ENCODE data around the gene CNTN4. TPM values are rescaled to one million over a fixed set of nuclear protein-coding genes. Genes with fewer than 3 reads are reported as not detected.

CNTN4 gene
- total and polyA plus RNA-seq, 2 experiments from 2014 or later, result 0.91 to 4.0 TPM

DNA sequence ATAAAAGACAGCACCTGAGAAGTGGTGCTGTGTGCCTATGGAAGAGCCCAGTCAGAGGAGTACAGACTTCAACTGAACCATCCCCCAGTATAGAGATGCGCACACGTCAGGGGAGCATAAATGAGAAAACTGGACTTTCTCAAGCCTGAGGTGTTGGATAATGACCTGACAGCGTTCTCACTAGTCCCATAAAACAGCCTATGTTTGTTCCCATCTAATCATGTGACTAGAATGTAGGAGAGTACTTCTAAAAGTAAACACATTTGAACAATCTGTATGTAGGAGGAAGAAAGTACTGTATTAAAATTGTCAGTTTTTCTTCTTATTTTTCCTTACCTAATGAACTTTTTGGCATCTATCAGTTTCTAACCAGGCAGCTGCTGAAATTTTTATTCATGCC, 498.9 kb downstream of the CNTN4 start (continued):
- TF ChIP-seq, protein P1, sequence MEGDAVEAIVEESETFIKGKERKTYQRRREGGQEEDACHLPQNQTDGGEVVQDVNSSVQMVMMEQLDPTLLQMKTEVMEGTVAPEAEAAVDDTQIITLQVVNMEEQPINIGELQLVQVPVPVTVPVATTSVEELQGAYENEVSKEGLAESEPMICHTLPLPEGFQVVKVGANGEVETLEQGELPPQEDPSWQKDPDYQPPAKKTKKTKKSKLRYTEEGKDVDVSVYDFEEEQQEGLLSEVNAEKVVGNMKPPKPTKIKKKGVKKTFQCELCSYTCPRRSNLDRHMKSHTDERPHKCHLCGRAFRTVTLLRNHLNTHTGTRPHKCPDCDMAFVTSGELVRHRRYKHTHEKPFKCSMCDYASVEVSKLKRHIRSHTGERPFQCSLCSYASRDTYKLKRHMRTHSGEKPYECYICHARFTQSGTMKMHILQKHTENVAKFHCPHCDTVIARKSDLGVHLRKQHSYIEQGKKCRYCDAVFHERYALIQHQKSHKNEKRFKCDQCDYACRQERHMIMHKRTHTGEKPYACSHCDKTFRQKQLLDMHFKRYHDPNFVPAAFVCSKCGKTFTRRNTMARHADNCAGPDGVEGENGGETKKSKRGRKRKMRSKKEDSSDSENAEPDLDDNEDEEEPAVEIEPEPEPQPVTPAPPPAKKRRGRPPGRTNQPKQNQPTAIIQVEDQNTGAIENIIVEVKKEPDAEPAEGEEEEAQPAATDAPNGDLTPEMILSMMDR (conservative IDR thresholded peaks at IDR 0.05; ENCODE audit: low read depth in 2 of 2), result no peak

DNA sequence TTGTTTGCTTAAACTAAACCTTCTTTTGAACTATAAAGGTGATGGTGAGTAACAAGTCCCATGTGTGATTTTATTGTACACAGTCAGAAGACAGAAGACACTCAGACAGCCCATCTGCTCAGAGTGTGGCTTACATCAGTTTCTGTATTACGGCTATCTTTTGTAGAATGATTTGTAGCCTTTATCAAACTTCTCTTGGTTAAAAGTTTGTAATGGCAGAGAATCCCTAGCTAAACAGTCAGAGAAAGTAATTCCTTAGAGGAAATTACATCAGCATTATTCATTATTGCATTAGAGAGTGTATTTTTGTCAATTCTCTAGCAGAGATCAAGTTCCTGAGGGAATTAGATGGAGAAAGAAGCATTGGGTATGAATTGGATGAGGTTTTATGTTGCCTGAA, 500.8 kb downstream of the CNTN4 start:
- Histone ChIP-seq H3F3A (replicated peaks; ENCODE audit: low read depth) (no peaks in the 10 kb centered on the region), H3K27ac (ENCODE audit: low read depth) (no peak overlapping the region), H3K4me3 (no peak overlapping the region), H2AFZ (no peak overlapping the region), H3K4me2 (no peak overlapping the region), H3K9me2 (ENCODE audit: insufficient read depth) (no peaks in the 10 kb centered on the region), H3K27me3 (ENCODE audit: insufficient read depth) (no peaks in the 10 kb centered on the region), H4K20me1 (replicated peaks; ENCODE audit: insufficient read depth) (no peaks in the 10 kb centered on the region), H3K36me3 (ENCODE audit: insufficient read depth) (no peaks in the 10 kb centered on the region), H3K79me2 (replicated peaks; ENCODE audit: insufficient read depth) (no peaks in the 10 kb centered on the region), H3K4me1 (ENCODE audit: insufficient read depth) (no peaks in the 10 kb centered on the region)
- DNase-seq (ENCODE audit: low spot score) (no peak), ATAC-seq (no peak)
- no peak for TF ChIP-seq EZH2phosphoT487 (IDR thresholded peaks at IDR 0.05; ENCODE audit: unreplicated experiment)
- TF ChIP-seq NANOG (IDR thresholded peaks at IDR 0.05; ENCODE audit: borderline replicate concordance), result no peak
- TF ChIP-seq POLR2AphosphoS5 (IDR thresholded peaks at IDR 0.05; ENCODE audit: low read depth), result no peak
- TF ChIP-seq ZNF114 (CRISPR knock-in tag; IDR thresholded peaks at IDR 0.05), result no peak
- no peak for TF ChIP-seq JUNB (IDR thresholded peaks at IDR 0.05; ENCODE audit: unreplicated experiment)
- TF ChIP-seq ZNF331 (CRISPR knock-in tag; IDR thresholded peaks at IDR 0.05; ENCODE audit: low read depth), result no peak
- TF ChIP-seq, protein P2, sequence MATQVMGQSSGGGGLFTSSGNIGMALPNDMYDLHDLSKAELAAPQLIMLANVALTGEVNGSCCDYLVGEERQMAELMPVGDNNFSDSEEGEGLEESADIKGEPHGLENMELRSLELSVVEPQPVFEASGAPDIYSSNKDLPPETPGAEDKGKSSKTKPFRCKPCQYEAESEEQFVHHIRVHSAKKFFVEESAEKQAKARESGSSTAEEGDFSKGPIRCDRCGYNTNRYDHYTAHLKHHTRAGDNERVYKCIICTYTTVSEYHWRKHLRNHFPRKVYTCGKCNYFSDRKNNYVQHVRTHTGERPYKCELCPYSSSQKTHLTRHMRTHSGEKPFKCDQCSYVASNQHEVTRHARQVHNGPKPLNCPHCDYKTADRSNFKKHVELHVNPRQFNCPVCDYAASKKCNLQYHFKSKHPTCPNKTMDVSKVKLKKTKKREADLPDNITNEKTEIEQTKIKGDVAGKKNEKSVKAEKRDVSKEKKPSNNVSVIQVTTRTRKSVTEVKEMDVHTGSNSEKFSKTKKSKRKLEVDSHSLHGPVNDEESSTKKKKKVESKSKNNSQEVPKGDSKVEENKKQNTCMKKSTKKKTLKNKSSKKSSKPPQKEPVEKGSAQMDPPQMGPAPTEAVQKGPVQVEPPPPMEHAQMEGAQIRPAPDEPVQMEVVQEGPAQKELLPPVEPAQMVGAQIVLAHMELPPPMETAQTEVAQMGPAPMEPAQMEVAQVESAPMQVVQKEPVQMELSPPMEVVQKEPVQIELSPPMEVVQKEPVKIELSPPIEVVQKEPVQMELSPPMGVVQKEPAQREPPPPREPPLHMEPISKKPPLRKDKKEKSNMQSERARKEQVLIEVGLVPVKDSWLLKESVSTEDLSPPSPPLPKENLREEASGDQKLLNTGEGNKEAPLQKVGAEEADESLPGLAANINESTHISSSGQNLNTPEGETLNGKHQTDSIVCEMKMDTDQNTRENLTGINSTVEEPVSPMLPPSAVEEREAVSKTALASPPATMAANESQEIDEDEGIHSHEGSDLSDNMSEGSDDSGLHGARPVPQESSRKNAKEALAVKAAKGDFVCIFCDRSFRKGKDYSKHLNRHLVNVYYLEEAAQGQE (IDR thresholded peaks at IDR 0.05; ENCODE audit: unreplicated experiment), result no peak
- TF ChIP-seq, protein P3, sequence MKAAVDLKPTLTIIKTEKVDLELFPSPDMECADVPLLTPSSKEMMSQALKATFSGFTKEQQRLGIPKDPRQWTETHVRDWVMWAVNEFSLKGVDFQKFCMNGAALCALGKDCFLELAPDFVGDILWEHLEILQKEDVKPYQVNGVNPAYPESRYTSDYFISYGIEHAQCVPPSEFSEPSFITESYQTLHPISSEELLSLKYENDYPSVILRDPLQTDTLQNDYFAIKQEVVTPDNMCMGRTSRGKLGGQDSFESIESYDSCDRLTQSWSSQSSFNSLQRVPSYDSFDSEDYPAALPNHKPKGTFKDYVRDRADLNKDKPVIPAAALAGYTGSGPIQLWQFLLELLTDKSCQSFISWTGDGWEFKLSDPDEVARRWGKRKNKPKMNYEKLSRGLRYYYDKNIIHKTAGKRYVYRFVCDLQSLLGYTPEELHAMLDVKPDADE (IDR thresholded peaks at IDR 0.05), result no peak
- no peak for TF ChIP-seq CREB1 (CRISPR knock-in tag; IDR thresholded peaks at IDR 0.05; ENCODE audit: low read depth)
- TF ChIP-seq, protein P1 (conservative IDR thresholded peaks at IDR 0.05; ENCODE audit: low read depth in 2 of 2), result no peak
- TF ChIP-seq EZH2 (IDR thresholded peaks at IDR 0.05; ENCODE audit: low read depth, unreplicated experiment), result no peak
- Mint-ChIP-seq H3K36me3 (ENCODE audit: low read depth) (peaks cover 10% of the 10 kb centered on the region; the same call in 2 of the 3 replicates), H3K9me3 (peaks cover 94% of the 10 kb centered on the region), H3K4me3 (no peak overlapping the region), H3K27me3 (ENCODE audit: insufficient read depth, low read depth, poor library complexity) (peaks cover 3% of the 10 kb centered on the region), H3K27ac (no peak overlapping the region), H3K4me1 (no peaks in the 10 kb centered on the region)

Measured in GM23338 (cell line).